ENCODE data around the gene HSF5. TPM values are rescaled to one million over a fixed set of nuclear protein-coding genes. Genes with fewer than 3 reads are reported as not detected.
A peak's percentile ranks its signal among the peaks of the same experiment; 100 is the strongest.

The HSF5 gene
- total RNA-seq, 1 experiment from 2014 or later, result not detected

- Histone ChIP-seq H3K79me2 (ENCODE audit: insufficient read depth, low read length) (no peaks in the 10 kb centered on the region), H4K8ac (replicated peaks; ENCODE audit: insufficient read length, low read depth, low read length) (no peak overlapping the region), H4K5ac (ENCODE audit: insufficient read length, low read depth, low read length) (no peak overlapping the region), H3K4ac (ENCODE audit: low read depth, low read length) (no peak overlapping the region), H3K4me2 (ENCODE audit: insufficient read depth, insufficient read length, low read length) (peak overlapping the region; percentile 56), H3K9me3 (ENCODE audit: control insufficient read depth, low read depth, low read length) (no peaks in the 10 kb centered on the region), H3K27ac (ENCODE audit: insufficient read length, low read depth, low read length) (no peak overlapping the region), H3T11ph (ENCODE audit: low read length) (no peak overlapping the region), H3K56ac (ENCODE audit: insufficient read length, low read depth, low read length) (no peak overlapping the region), H2AK5ac (ENCODE audit: insufficient read length, low read length) (no peak overlapping the region), H3K14ac (ENCODE audit: insufficient read depth, low read length) (no peak overlapping the region), H2BK5ac (ENCODE audit: insufficient read length, low read length) (no peak overlapping the region), H2AFZ (ENCODE audit: low read length) (no peak overlapping the region), H3K79me1 (ENCODE audit: insufficient read depth, low read depth, low read length, poor library complexity, severe bottlenecking) (no peaks in the 10 kb centered on the region), H2BK120ac (ENCODE audit: low read depth, low read length, poor library complexity, severe bottlenecking) (no peak overlapping the region), H3K27me3 (ENCODE audit: insufficient read depth, low read length) (no peaks in the 10 kb centered on the region), H4K20me1 (ENCODE audit: control insufficient read depth, insufficient read depth, insufficient read length) (no peaks in the 10 kb centered on the region), H2BK12ac (ENCODE audit: insufficient read length, low read depth, low read length) (no peak overlapping the region), H2BK15ac (ENCODE audit: low read depth, low read length) (no peak overlapping the region), H3K23ac (ENCODE audit: insufficient read length, low read depth, low read length) (no peak overlapping the region), H3K18ac (ENCODE audit: insufficient read length, low read depth, low read length) (no peak overlapping the region), H3K9ac (ENCODE audit: extremely low read depth, insufficient read length, low read length) (peak overlapping the region; percentile 35), H3K4me1 (ENCODE audit: insufficient read depth, low read length) (peaks cover 3% of the 10 kb centered on the region; the same call in 1 of the 2 replicates), H3K23me2 (ENCODE audit: insufficient read length, low read depth, low read length, poor library complexity, severe bottlenecking) (peaks cover 12% of the 10 kb centered on the region), H2BK20ac (ENCODE audit: low read depth, low read length, poor library complexity, severe bottlenecking) (no peak overlapping the region), H4K91ac (ENCODE audit: insufficient read length, low read depth, low read length) (no peak overlapping the region)
- DNase-seq, result no peak
- peaks cover 28 to 38% of the 10 kb centered on the region in 2 experiments for H3K4me1 Mint-ChIP-seq
- peaks cover 11 to 26% (median 25%) of the 10 kb centered on the region in 3 experiments; a peak in 6 of 7 replicates for H3K36me3 Mint-ChIP-seq (ENCODE audit: insufficient read depth in 1 of 3, low read depth in 3 of 3)
- no peaks in the 10 kb centered on the region for H3K27me3 Mint-ChIP-seq (ENCODE audit: low read depth)
- WGBS (ENCODE audit: extremely low coverage, insufficient read length, low lambda C conversion rate), result no CpG with 5 or more reads among the region's 2 CpGs
- H3K4me3 Mint-ChIP-seq, result peak overlapping the region; percentile 78 to 90; a peak in 4 of 5 replicates
- H3K9me3 Mint-ChIP-seq, result no peaks in the 10 kb centered on the region; a peak in 2 of 5 replicates
- no peak for TF ChIP-seq CTCF (conservative IDR thresholded peaks at IDR 0.05)
- peak overlapping the region in 2 of 3 experiments; percentile 66 to 96; a peak in 4 of 7 replicates for H3K27ac Mint-ChIP-seq
These were observed 27.1 kb upstream of the HSF5 start for GRCh38 chr17:58515286-58515685.

Measured in H9 (cell line).